Measurements from ENCODE around the gene SPDL1.

DNA sequence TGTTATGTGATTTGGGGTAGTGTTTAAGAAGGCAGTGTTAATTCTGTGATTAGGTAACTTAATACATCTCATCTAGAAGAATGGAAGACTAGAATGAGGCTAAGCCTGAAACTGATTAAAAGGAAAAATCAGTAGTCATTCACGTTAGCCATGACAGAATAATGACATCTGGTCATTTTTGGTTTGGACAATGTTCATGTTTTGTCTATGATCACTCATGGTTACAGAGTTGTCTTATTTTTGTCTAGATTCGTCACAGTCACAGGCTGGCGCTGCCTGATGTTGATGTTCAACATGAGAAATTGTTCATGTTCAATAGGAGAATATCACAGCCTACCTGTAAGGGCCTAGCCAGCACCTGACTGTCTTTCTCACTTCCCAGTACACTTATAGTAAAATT lies 44.0 kb downstream of the SPDL1 start:
- TF ChIP-seq POLR2AphosphoS5 (IDR thresholded peaks at IDR 0.05; ENCODE audit: borderline replicate concordance, low read depth, low read length) (no peak), EZH2 (IDR thresholded peaks at IDR 0.05) (no peak), FOXP2 (optimal IDR thresholded peaks at IDR 0.05; ENCODE audit: control extremely low read depth, extremely low read length, insufficient read depth) (no peak)

Data from SK-N-MC (cell line).